Measurements from ENCODE around the gene PDPK1. TPM values are rescaled to one million over a fixed set of nuclear protein-coding genes. Genes with fewer than 3 reads are reported as not detected.
"Not testable (repeated sequence)": the region's sequence is repeated elsewhere in the genome, so short reads cannot be mapped to it uniquely, and the experiment has no call there.

Gene PDPK1
- total and polyA plus RNA-seq, 8 donors: 36.5 to 64.8 (median 44.4) TPM

- peak overlapping the region; percentile 84 to 94 for H3K4me3 ChIP-seq
- ATAC-seq (peak; percentile 97), DNase-seq (peak; percentile 90 to 95 (median 95))
- intact Hi-C loops (cut with DNase I): no loop called here
- H3K36me3 ChIP-seq: peaks cover 0 to 15% of the 10 kb centered on the region in 2 donors
- no peaks in the 10 kb centered on the region for H3K9me3 ChIP-seq
- no peak for TF ChIP-seq CTCF (IDR thresholded peaks at IDR 0.05)
- peaks cover 0 to 16% of the 10 kb centered on the region in 2 donors for H3K4me1 ChIP-seq
- H3K27ac ChIP-seq: peak overlapping the region; percentile 62 to 74
- H3K27me3 ChIP-seq: no peaks in the 10 kb centered on the region
Measured at GRCh38 chr16:2603165-2604015, 65.6 kb downstream of the PDPK1 start.

GRCh38 chr16:2604016-2604369 lies 66.2 kb downstream of the PDPK1 start:
- peak overlapping the region in 1 of 2 donors; percentile 74 for H3K27ac ChIP-seq

GRCh38 chr16:2606820-2607219 lies 69.0 kb downstream of the PDPK1 start:
- H3K4me1 ChIP-seq: peaks cover 0 to 16% of the 10 kb centered on the region in 2 donors
- H3K27ac ChIP-seq; DNase-seq; H3K9me3 ChIP-seq; H3K4me3 ChIP-seq; H3K27me3 ChIP-seq; intact Hi-C loops (cut with DNase I); ATAC-seq: not testable (repeated sequence)
- peaks cover 0 to 18% of the 10 kb centered on the region in 2 donors for H3K36me3 ChIP-seq

More at GRCh38 chr16:2604016-2604369, 66.2 kb downstream of the PDPK1 start:
- DNase-seq; H3K27me3 ChIP-seq; intact Hi-C loops (cut with DNase I); H3K36me3 ChIP-seq; H3K9me3 ChIP-seq: not testable (repeated sequence)
- H3K4me3 ChIP-seq: peak overlapping the region; percentile 84 to 94
- peak; percentile 2 for ATAC-seq
- H3K4me1 ChIP-seq: peaks cover 0 to 16% of the 10 kb centered on the region in 2 donors

DNA sequence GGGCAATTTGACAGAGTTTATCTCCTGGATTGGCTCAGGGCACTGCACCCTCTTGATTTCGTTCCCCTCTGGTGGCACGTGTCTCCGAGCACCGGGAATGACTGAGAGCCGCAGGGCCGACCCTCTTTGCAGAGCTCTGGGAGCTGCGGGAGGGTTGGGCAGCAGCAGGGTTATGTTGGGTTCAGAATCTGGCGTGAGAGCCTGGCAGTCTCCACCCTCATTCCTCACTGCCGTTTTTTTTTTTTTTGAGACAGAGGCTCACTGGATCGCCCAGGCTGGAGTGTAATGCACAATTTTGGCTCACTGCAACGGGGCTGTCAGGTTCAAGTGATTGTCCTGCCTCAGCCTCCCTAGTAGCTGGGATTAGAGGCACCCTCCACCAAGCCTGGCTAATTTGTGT lies 71.5 kb downstream of the PDPK1 start:
- DNase-seq; H3K4me3 ChIP-seq; H3K9me3 ChIP-seq; H3K27ac ChIP-seq; intact Hi-C loops (cut with DNase I); H3K4me1 ChIP-seq; ATAC-seq; H3K27me3 ChIP-seq: not testable (repeated sequence)
- peaks cover 0 to 18% of the 10 kb centered on the region in 2 donors for H3K36me3 ChIP-seq

- H3K4me1 ChIP-seq: peaks cover 0 to 7% of the 10 kb centered on the region in 2 donors
- H3K27me3 ChIP-seq: no peaks in the 10 kb centered on the region
- H3K27ac ChIP-seq: no peak overlapping the region
- ATAC-seq (no peak), DNase-seq (peak in 1 of 4 donors; percentile 39)
- no peak overlapping the region for H3K4me3 ChIP-seq
- intact Hi-C loops (cut with DNase I): no loop called here
- H3K9me3 ChIP-seq: no peaks in the 10 kb centered on the region
- TF ChIP-seq CTCF (IDR thresholded peaks at IDR 0.05): no peak
- peaks cover 0 to 23% of the 10 kb centered on the region in 2 donors for H3K36me3 ChIP-seq
Measured at GRCh38 chr16:2609827-2610470, 72.1 kb downstream of the PDPK1 start.

DNA sequence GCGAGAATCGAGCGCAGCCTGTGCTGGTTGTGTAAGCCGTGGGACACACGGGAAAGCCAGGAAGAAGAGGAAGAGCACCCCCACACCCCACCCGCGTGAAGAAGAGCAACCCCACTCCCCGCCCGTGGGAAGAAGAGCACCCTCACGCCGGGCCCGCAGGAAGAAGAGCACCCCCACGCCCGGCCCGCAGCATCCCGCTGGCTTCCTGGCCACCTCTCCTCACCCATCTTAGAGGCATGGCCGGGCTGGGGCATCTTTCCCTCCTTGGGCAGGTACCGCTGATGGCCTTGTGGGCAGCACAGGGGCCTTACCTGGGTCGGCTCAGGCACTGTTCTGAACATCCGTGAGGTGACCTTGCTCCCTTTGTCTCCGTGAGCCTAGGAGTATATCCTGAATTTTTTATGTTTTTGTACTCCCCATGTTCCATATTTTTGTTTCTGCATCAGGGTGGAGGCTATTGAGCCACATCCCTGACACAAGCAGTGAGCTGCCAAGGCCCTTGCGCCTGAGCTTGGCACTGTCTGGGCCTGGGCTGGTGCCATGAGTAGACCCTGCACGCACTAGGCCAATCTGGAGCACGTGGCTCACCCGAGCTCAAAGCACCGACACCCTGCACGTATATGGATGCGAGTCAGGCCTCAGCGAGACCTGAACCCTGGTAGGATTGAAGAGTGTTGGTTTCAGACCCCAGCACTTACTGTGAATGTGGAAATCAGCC lies 73.1 kb downstream of the PDPK1 start:
- DNase-seq (peak in 1 of 4 donors; percentile 51), ATAC-seq (no peak)
- H3K4me1 ChIP-seq: peaks cover 0 to 7% of the 10 kb centered on the region in 2 donors
- H3K4me3 ChIP-seq: no peak overlapping the region
- no peaks in the 10 kb centered on the region for H3K27me3 ChIP-seq
- H3K9me3 ChIP-seq: no peaks in the 10 kb centered on the region
- peaks cover 0 to 27% of the 10 kb centered on the region in 2 donors for H3K36me3 ChIP-seq
- TF ChIP-seq CTCF (IDR thresholded peaks at IDR 0.05): no peak
- intact Hi-C loops (cut with DNase I): no loop called here
- H3K27ac ChIP-seq: no peak overlapping the region

Measured in left lung (tissue), 10 donors.